G401 (cell line): ENCODE data around the gene CD1D. TPM values are rescaled to one million over a fixed set of nuclear protein-coding genes. Genes with fewer than 3 reads are reported as not detected.
"Not testable (repeated sequence)": the region's sequence is repeated elsewhere in the genome, so short reads cannot be mapped to it uniquely, and the experiment has no call there.

Source experiments
- DNase-seq: peaks from one replicate; pipeline ENCODE4 v3.0.0-alpha.2; 2015; ENCODE audit warnings: low spot score
- in situ Hi-C: cut with HindIII; loops from 2 replicates; pipeline ENCODE4 v1.10.0; 2016; ENCODE audit warnings: low sequenced_read_pairs, mixed read lengths
- total RNA-seq: library from RNA; depleted of rRNA; stranded (reverse); fragments of >200 nt; shearing (Covaris generic); gene quantifications from 2 replicates; pipeline ENCODE4 v1.2.3, GENCODE V29; 2014; rRNA removed

CD1D gene
- total RNA-seq, 1 experiment from 2014 or later: not detected

DNA sequence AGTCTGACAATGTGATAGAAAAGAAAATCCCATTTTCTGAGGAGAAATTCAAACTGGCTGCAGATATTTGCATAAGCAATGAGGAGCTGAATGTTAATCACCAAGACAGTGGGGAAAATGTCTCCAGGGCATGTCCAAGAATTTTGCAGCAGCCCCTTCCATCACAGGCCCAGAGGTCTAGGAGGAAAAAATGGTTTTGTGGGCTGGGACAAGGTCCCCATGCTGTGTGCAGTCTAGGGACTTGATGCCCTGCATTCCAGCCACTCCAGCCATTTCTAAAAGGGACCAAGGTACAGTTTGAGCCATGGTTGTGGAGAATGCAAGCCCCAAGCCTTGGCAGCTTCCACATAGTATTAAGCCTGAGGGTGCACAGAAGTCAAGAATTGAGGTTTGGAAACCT lies 42.8 kb downstream of the CD1D start:
- DNase-seq, in situ Hi-C loops: not testable (repeated sequence)

GRCh38 chr1:158227904-158228623 lies 47.4 kb downstream of the CD1D start:
- no peak for DNase-seq
- in situ Hi-C loops: no loop called here

Other genes with a start within 250 kb of the CD1D start
- 29.9 and 31.1 TPM in 2 replicates for gene KIRREL1, start 187.2 kb upstream of the CD1D start, total RNA-seq
- gene CD1A, start 73.5 kb downstream of the CD1D start, total RNA-seq: not detected in 2 replicates
- gene CD1C, start 109.0 kb downstream of the CD1D start, total RNA-seq: not detected in 2 replicates
- not detected in 2 replicates for gene CD1B, start 150.6 kb downstream of the CD1D start, total RNA-seq
- not detected in 2 replicates for gene CD1E, start 173.0 kb downstream of the CD1D start, total RNA-seq
- not detected in 2 replicates for gene OR10T2, start 218.6 kb downstream of the CD1D start, total RNA-seq
- not detected in 2 replicates for gene OR10K2, start 245.3 kb downstream of the CD1D start, total RNA-seq